Lower leg skin (tissue), 3 donors: Measurements from ENCODE around the gene CLEC3B.

ENCODE experiments used
- CTCF ChIP-seq, 3 donors: fragments of 450-650 bp; IDR thresholded peaks; one replicate each; pipeline ENCODE4 v1.5.1; 2016; ENCODE audit warnings: antibody characterized with exemption in 3 of 3, mild to moderate bottlenecking in 3 of 3, moderate library complexity in 2 of 3
- POLR2A ChIP-seq, 2 donors: fragments of 450-650 bp; IDR thresholded peaks; one replicate each; pipeline ENCODE4 v1.6.1; 2016 to 2017; ENCODE audit warnings: antibody characterized with exemption in 2 of 2, mild to moderate bottlenecking in 1 of 2, moderate library complexity in 1 of 2

GRCh38 chr3:44992555-44993470, 33.3 kb upstream of the CLEC3B start:
- TF ChIP-seq CTCF (IDR thresholded peaks at IDR 0.05) (no peak), POLR2A (IDR thresholded peaks at IDR 0.05) (no peak)
